ENCODE data around the gene THBS2.

- TF ChIP-seq, protein P1, sequence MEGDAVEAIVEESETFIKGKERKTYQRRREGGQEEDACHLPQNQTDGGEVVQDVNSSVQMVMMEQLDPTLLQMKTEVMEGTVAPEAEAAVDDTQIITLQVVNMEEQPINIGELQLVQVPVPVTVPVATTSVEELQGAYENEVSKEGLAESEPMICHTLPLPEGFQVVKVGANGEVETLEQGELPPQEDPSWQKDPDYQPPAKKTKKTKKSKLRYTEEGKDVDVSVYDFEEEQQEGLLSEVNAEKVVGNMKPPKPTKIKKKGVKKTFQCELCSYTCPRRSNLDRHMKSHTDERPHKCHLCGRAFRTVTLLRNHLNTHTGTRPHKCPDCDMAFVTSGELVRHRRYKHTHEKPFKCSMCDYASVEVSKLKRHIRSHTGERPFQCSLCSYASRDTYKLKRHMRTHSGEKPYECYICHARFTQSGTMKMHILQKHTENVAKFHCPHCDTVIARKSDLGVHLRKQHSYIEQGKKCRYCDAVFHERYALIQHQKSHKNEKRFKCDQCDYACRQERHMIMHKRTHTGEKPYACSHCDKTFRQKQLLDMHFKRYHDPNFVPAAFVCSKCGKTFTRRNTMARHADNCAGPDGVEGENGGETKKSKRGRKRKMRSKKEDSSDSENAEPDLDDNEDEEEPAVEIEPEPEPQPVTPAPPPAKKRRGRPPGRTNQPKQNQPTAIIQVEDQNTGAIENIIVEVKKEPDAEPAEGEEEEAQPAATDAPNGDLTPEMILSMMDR (IDR thresholded peaks at IDR 0.05 in 4 of 5, conservative IDR thresholded peaks at IDR 0.05 in 1 of 5), result no peak
- TF ChIP-seq POLR2A (IDR thresholded peaks at IDR 0.05), result no peak
Measured at GRCh38 chr6:169227116-169227515, 26.5 kb downstream of the THBS2 start.
